NCI-H2107 treated with DMSO at 0.1 percent for 48 hours (cell line): ENCODE results near the gene FOXK1.

Source experiments
- DNase-seq: peaks from one replicate; lab custom pipeline; 2025; ENCODE audit not compliant: unreplicated experiment; lab: John Stamatoyannopoulos, UW

Gene FOXK1

GRCh38 chr7:4763091-4763793 is 81.1 kb downstream of the FOXK1 start:
- no peak for DNase-seq

GRCh38 chr7:4763794-4764185 is 81.7 kb downstream of the FOXK1 start:
- DNase-seq = no peak

GRCh38 chr7:4764402-4765007 is 82.4 kb downstream of the FOXK1 start:
- no peak for DNase-seq

GRCh38 chr7:4765776-4766490 is 83.8 kb downstream of the FOXK1 start:
- no peak for DNase-seq

- no peak for DNase-seq
Observed at GRCh38 chr7:4766666-4767519, 84.8 kb downstream of the FOXK1 start.

GRCh38 chr7:4768597-4769569 is 86.8 kb downstream of the FOXK1 start:
- no peak for DNase-seq

- no peak for DNase-seq
Observed at GRCh38 chr7:4769761-4770160, 87.7 kb downstream of the FOXK1 start.

GRCh38 chr7:4770886-4771285 is 88.8 kb downstream of the FOXK1 start:
- no peak for DNase-seq

GRCh38 chr7:4771737-4772136 is 89.6 kb downstream of the FOXK1 start:
- DNase-seq = no peak

GRCh38 chr7:4772306-4772705 is 90.2 kb downstream of the FOXK1 start:
- DNase-seq = no peak

- no peak for DNase-seq
Observed at GRCh38 chr7:4774007-4774406, 91.9 kb downstream of the FOXK1 start.

- DNase-seq = peak; percentile 33
Observed at GRCh38 chr7:4774658-4775249, 92.7 kb downstream of the FOXK1 start.

GRCh38 chr7:4775250-4775847 is 93.3 kb downstream of the FOXK1 start, which contains the start of gene AP5Z1:
AP5Z1 (plus strand) TSS chr7:4775623; CDS start chr7:4775716, 93 bp downstream.
- peak; percentile 70 for DNase-seq

- DNase-seq = no peak
Observed at GRCh38 chr7:4775848-4776623, 93.9 kb downstream of the FOXK1 start.

GRCh38 chr7:4779118-4779517 is 97.0 kb downstream of the FOXK1 start:
- DNase-seq = no peak

GRCh38 chr7:4781366-4782069 is 99.4 kb downstream of the FOXK1 start:
- DNase-seq = no peak

GRCh38 chr7:4782333-4783291 is 100.5 kb downstream of the FOXK1 start:
- DNase-seq = no peak
